DMS79 (cell line): Measurements from ENCODE around the gene BCAR1.
"Not testable (repeated sequence)": the region's sequence is repeated elsewhere in the genome, so short reads cannot be mapped to it uniquely, and the experiment has no call there.

Source experiments
- DNase-seq: peaks from one replicate; lab custom pipeline; 2025; lab: John Stamatoyannopoulos, UW

The BCAR1 gene

DNA sequence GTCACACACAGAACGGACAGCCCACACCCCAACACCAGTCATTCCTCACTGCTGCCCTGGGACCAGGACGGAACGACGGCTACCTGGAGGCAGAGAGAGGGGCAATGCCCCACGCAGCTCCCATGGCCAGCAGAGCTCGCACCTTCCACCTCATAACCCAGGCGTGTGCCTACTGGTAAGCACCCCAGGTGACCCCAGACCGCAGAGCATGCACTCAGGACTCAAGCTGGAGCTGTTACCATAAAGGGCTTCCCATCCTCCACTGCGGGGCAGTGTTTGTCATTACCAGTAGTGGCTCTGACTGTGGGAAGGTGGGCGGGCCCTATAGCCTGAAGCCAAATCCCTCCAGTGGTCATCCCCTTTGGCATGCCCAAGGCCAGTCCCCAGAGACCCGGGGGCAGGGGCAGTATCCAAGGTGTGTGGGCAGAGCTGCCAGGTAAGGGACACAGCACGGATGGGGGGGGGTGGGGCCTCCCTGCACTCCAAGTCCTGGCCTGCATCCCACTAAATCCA lies 4.7 kb upstream of the BCAR1 start:
- DNase-seq = no peak

DNA sequence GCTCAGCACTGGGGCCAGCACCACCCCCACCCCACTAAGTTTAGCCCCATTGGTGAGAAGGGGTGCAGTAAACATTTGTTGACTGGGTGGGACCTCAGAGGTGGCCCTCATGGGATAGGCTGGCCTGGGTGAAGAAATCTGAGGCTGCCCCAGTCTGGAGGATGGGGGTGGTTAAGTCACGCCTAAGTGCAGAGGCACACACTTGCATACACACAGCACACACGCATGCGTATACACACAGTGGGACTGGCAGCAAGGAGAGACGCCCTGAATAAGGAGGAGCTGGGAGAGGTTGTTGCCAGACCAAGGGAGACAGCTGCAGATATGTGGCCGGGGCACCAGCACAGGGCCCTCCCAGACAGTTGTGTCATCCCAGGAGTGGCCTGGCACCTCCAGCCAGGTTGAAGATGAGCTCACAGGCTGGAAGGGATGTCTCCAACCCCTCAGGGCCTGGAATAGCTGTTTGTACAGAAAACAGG lies 3.0 kb upstream of the BCAR1 start:
- no peak for DNase-seq

DNA sequence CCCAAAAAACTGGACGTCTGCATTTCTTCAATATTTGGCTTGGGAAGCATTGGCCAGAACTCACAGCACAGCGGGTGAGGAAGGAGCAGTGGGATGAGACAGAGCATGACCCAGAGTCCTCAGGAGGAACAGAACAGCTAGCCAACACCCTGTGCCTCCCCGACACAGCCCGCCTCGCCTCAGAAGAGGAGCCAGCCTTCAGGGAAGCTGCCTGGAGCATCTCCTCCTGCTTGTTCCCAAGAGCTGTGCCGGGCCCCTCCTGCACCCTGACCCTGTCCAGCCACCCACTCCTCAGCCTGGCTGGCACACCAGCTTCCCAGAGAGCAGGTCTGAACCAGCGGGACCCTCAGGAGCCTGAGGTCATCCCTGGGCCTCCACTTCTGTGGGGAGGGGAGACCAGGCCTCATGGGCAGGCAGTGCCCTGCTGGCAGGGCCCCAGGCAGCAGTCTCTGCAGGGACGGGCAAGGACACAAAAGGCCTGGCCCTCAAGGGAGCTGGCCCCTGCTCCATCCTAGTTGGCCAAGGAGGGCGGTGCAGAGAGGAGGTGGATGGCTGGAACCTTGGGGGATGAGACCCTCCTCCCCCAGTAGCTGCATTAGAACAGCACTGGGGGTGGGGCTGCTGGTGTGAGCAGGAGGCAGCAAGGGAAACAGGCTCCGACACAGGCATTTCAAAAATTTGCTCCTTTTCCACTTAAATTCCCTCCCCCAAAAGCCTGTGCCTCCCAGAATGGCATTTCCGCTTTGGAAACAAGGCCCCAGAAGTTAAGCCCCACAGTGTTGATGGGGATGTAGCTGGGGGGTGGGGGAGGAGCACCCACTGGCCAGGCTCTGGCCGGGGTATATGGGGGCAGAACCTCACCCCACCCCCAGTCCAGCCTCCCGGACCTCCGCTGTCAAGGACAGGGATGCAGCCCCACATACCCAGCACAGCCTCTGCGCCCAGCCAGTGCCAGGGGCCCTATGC lies 1.8 kb upstream of the BCAR1 start:
- no peak for DNase-seq

GRCh38 chr16:75252049-75252864 lies 833 bp upstream of the BCAR1 start:
- no peak for DNase-seq

DNA sequence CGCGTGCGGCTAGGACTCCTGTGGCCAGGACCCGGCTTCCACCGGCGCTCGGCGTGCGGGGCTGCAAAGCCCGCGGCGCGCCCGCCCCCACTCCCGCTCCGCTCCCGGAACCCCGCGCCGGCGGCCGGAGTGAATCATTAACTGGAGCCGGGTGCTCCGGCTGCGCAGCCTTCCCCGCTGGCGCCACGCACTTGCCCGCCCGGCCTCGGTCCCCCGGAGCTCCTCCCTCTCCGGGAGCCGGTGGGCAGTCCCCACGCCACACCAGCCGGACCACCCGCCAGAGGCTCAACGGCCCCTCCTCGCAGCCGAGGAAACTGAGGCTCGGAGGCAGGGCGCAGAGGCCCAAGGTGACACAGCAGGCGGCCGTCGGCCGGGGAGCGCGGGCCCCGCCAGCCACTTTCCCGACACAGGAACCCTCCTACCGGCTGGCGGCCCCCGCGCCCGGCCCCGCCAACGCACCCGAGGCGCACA lies 580 bp downstream of the BCAR1 start:
- no peak for DNase-seq

DNA sequence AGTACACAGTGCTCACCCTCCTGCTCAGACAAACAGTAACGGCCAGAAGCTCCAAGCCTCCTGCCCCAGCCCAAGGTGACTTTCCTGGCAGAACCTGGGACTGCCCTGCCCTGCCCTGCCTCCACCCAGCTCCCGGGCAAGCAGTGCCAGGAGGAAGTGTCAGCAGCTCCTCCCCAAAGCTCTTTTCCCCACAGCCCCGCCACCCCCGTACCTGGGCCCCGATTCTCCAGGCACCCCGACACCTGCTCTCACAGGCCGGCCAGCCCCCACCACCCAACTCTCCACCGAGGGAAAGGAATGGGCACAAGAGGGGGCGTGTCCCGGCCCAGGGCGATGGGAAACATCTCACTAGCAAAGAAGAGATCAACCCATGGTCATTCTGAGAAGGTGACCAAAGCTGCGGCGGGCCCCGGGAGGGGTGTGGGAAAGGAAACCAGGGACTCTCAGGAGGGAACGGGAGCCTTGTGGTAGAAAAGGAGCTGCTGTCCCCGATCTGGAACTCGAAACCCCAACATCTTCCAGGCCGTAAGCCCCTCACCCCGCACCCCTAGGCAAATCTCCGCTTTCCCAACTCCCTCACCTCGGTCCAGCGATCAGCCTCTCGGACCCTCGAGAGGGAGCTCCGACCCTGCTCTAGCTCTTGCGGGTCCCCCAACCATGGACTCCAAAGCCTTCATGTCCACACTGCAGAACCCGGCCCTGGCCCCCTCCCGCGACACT lies 1.2 kb downstream of the BCAR1 start:
- no peak for DNase-seq

GRCh38 chr16:75249441-75249840 lies 2.0 kb downstream of the BCAR1 start:
- DNase-seq = no peak

GRCh38 chr16:75248536-75249380 lies 2.7 kb downstream of the BCAR1 start:
- no peak for DNase-seq

DNA sequence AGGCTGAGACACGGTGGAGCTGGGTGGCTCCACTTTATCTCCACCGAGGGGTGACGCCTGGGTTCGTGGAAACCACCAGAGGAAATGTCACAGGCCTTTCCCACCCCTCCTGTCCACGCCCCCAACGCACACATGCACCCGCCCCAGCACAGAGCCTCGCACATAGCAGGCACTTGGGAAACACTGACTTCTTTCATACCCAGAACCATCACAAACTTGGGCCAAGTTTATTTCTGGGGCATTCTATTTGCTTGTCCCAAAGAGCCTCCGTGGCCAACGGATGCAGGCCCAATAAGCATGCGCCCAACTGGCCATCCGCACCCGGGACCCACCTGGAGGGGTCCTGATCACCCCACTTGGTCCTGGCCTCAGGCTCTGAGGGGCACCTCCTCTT lies 3.3 kb downstream of the BCAR1 start:
- no peak for DNase-seq

DNA sequence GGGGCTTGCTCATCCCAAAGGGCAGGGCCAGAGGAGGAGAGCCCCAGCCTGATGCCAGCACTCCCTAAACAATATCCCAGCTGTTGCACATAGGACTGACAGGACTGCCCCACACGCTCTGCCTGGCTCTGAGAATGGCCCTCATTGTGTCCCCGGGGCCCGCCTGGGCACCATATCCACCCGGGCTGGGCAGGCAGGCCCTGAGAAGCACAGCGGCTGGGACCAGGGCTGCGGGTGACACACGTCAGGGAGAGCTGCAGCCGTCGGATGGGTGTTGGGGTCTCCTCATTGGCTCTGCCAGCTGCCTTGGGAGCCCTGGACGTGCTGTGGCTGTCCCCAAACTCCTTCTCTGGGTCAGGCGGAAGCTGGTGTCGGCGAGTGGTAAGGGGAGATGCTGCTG lies 4.2 kb downstream of the BCAR1 start:
- DNase-seq = no peak

- DNase-seq = no peak
Observed at GRCh38 chr16:75246504-75247205, 4.8 kb downstream of the BCAR1 start.

DNA sequence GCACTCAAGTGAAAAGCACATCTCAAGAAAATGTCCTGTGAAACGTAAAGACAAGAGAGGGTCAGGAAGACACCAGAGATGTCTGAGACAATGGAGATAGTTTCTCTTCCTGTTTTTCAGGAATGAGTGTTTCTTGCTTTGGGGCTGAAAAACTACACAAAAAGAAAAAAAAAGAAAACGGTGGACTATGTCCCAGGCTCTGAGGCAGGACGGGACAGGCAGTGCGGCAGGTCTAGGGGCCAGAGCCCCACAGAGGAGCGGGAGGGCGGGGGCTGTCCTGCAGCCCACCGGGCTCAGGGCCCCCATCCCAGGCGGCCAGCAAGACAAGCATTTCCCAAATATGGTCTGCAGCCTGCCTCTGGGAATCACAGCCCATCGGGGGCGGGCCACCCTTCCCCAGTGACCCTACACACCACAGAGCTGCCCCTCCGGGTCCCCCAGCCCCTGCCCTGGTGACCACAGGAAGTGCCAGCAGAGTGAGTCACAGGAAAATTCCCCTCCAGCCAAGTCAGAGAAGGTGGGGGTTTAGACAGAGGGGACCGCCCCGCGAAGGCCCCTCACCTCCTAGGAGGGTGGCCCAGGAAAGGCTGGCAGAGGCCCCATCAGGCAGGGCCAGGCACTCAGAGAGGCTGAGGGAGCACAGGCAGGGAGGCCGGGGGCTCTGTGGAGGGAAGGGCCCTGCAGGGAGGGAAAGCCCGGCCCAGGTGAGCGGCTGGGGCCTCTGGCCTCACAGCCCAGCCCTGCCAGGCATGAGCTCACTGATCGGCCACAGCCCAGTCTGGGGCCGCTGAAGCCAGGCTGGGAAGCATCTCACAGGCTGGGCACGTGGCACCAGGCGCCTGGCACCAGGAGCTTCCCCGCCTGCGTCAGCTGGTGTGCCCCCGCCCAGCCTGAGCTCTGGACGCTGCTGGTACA lies 6.3 kb downstream of the BCAR1 start:
- DNase-seq = no peak

GRCh38 chr16:75244225-75244809 lies 7.1 kb downstream of the BCAR1 start:
- DNase-seq = no peak

DNA sequence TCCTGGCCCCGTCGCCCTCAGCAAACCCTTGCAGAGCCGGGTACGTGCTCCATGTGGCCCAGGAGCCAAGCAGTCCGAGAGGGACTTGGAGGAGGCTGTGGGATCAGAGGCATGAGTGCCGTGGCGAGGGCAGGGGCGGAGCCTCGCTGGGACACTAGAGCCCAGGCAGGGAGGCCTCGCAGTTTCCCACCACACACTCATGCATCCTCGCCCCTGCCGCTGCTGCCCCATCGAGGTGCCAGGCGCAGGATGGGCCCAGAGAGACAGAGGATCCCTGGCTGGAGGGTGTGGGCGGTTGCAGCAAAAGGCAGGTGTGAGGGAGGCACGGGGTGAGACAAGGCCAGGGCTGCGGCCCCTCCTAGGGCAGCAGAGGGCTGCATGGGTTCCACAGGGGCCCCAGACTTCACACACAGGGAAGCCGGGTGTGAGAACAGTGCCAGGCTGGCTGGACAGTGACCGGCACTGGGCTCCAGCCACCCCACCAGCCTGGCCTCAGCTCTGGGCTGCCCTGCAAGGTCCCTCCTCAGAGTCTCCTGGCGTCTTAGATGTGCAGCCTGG lies 7.7 kb downstream of the BCAR1 start:
- no peak for DNase-seq

DNA sequence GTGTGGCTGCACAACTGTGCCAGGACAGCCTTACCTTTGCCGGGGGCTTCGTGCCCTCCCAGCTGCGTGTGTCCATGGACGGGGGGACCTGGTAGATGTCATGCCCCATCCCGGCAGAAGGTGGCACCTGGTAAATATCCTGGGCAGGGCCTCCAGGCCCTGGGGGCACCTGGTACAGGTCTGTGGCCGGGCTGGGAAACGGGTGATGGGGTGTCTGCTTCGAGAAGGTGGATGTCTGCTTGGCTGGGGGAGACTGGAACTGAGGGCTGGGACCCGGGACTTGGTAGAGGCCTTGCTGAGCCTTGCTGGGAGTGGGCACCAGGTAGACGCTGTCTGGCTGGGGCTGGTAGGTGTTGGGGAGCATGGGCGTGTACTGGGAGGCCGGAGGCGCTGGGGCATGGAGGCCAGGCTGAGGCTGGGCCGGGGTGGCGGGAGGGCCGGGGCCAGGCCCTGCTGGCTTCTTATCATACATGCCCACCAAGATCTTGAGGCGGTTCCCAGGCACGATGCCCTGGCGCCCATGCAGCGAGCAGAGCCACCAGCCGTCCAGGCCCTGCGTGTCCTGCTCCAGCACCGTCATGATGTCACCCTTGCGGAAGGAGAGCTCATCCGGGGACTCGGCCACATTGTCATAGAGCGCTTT lies 8.9 kb downstream of the BCAR1 start:
- DNase-seq = not testable (repeated sequence)

- DNase-seq = no peak
Observed at GRCh38 chr16:75241955-75242354, 9.5 kb downstream of the BCAR1 start.

- DNase-seq = no peak
Observed at GRCh38 chr16:75241412-75241811, 10.0 kb downstream of the BCAR1 start.

- not testable (repeated sequence) for DNase-seq
Observed at GRCh38 chr16:75240633-75241032, 10.8 kb downstream of the BCAR1 start.
